A673 (cell line): Measurements from ENCODE around the gene CEP164.

Experiments used
- CTCF ChIP-seq: fragments of 300-800, 200-600 bp; sonication (generic); conservative IDR thresholded peaks from 2 replicates; pipeline ENCODE4 v1.5.1; 2017; ENCODE audit warnings: low read depth, mild to moderate bottlenecking, antibody characterized with exemption, low read length, moderate library complexity, mixed read lengths
- EZH2 ChIP-seq: fragments of 200-600 bp; sonication (generic); IDR thresholded peaks from 2 replicates; pipeline ENCODE4 v1.6.1; 2017; ENCODE audit warnings: borderline replicate concordance, low read depth, mild to moderate bottlenecking, mixed read lengths, antibody characterized with exemption, low read length; ENCODE audit not compliant: poor library complexity, severe bottlenecking

DNA sequence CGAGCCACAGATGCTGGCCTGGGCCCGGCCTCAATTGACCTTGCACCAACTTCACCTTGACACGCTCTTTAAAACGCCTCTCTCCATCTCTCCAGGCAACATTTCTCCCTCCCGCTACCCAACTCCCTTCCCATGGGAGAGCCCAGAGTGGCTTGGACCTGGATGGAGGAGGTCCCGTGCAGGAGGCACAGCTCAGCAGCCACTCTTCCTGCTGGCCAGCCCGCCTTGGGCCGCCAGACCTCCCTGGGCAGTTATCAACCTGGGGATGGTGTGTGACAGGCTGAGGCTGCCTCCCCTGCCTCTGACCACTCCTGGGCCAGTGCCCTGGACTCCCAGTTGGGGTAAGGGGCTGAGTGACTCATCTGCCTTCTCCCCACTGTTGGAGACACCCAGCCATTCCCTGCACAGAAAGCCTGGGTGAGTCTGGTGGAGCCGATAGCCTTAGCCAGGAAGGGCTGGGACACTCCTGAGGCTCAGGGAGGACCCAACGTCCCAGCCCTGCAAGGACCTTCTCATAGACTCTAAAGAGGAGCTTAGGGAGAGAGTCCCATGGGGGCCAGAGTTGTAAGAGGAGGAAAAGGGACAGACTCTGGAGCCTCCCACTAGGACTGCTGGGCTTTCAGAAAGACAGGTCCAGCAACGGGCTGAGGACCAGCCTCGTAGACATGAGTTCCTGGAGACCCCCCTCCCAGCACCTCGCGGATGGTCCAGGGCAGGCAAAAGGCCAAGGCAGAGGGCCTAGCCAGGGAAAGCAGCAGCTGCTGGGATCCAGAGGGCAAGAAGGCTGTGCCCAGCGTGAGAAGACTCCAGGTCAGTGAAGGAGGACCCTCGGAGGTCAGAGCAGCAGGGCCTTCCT, 131.7 kb downstream of the CEP164 start:
- TF ChIP-seq CTCF = no peak
- no peak for TF ChIP-seq EZH2
